GM18867 (cell line): ENCODE data around the gene PAX6.

Experiments used
- ATAC-seq: cut with Tn5 transposase; IDR thresholded peaks from one replicate; pipeline ENCODE4 v1.9.1; 2021; ENCODE audit warnings: mild to moderate bottlenecking, moderate library complexity; ENCODE audit not compliant: unreplicated experiment

Gene PAX6

DNA sequence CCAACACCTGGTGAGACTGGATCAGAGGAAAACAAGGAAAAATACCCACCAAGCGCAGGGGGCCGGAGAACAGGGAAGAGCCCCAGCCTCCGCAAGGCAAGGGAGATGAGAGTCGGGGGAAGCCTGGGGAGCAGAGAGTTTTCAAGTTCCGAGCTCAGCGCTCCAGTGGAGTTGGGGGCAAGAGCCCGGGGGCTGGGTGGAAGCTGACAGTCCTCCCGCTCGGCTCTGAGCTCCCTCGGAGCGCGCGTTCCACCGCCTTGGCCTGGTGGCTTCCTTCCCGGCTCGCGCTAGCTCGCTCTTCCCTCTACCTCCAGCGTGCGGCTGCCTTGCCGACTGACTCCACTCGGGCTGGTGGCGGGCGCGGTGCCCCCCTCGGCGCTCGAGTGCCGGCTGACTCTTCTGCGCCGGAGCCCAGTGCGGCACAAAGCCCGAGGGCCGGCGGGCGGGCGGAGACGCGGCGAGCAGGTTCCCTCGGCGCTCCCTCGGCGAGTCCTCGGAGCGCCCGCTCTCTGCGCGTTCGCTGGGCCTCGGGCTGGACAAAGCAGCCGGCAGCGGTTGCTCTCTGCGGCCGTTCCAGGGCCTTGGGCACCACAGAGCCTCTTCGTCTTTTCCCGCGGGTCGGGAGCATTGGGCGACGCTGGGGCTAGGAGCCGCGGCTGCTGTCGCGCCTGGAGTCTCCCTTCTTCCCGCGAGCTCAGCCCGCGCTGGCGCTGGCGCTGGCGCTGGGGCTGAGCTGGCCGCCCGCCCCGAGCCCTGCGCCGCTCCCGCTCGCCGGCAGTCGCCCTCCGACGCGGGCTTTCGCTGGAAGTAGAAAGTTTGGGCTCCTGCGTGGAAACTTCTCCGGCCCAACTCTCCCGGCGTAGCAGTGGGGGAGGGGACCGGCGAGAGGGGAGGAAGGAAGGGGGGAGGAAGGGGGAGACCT lies 1.0 kb downstream of the PAX6 start:
- ATAC-seq: no peak

DNA sequence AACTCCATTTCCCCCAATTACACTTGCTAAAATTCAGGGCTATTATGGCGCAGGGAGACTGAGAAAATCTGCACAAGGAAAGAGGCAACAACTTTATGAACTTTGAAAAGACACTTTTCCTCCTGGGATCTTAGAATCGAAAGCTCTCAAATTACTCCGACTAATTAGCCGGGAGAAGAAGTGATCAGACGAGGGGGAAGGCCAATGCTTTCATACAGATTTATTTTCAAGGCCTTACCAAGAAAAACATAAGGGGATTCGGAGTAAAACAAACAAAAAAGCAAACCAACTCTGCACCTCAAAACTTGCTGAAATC lies 1.6 kb downstream of the PAX6 start:
- ATAC-seq: no peak

DNA sequence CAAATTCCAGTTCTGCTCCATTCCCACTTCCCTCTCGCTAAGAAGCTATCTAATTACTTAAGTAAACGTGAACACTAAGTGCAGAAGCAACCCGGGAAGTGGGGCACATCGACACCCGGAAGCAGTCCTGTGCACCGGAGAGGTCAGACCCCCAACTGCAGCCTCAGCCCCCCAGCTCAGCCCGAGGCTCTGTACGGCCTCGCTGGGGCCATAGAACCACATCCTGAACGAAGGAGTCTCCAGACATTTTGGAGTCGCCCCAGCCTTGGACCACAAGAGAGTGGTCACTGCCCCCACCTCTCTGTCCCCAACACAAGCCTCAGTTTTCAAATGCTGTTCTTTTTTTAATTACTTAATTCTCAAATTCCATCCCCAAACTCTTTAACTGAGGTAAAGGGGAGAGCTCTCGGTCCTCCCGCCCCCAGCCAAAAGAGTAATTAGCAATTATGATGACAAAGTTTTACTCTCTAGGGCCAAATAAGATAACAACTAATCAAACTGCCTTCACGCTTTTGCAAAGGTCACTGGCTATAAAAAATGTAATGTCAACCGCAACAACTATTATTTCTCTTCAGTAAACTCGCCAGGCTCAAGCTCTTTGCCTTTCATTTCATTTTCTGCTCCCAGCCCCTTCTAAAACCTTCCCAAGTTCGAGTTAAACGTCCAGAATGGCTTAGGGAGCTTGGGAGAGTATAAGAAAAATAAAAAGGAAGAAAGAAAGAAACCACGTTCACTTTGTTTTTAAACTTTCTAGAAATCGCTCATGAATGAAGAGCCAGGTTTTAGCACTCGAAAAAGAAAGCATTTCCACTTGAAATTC lies 2.2 kb downstream of the PAX6 start:
- ATAC-seq: no peak

DNA sequence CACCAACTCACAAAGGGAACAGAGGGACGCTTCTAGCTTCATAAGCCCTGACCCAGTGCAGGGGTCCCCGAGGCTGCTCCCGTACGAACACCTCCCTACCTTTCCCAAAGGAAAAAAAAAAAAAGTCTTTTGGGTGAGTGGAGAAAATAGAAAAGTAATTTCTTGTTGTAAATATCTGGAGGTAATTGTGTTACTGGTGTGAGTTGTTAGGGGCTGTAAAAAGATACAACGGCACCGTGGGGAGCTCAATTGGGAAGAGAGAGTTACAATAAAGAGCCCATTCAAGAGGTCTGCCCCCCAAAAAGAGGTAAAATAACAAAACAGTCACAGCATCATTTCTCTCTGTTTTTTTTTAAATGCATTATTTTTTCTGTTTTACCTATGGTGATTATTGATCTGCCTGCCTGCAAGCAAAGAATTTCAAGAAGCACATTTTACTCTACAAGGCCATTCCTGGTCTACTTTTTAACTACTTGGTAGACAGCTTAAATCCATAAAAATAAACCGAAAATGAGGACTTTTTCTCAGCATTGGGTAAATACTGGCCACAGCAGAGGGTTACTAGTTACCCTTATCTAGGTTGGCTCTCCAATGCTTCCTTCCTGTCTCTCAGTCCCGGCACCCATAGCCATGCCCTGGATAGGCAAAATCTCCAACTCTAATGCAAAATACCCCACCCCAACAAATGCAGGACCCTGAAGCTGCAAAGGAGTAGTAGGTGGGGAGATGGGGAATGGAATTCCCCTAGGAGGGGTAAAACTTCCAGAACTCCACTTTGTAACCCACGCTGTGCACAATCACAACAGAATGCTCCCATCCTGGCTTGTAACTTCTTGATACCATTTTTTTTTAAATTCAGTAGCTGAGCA lies 3.1 kb downstream of the PAX6 start:
- ATAC-seq: no peak

DNA sequence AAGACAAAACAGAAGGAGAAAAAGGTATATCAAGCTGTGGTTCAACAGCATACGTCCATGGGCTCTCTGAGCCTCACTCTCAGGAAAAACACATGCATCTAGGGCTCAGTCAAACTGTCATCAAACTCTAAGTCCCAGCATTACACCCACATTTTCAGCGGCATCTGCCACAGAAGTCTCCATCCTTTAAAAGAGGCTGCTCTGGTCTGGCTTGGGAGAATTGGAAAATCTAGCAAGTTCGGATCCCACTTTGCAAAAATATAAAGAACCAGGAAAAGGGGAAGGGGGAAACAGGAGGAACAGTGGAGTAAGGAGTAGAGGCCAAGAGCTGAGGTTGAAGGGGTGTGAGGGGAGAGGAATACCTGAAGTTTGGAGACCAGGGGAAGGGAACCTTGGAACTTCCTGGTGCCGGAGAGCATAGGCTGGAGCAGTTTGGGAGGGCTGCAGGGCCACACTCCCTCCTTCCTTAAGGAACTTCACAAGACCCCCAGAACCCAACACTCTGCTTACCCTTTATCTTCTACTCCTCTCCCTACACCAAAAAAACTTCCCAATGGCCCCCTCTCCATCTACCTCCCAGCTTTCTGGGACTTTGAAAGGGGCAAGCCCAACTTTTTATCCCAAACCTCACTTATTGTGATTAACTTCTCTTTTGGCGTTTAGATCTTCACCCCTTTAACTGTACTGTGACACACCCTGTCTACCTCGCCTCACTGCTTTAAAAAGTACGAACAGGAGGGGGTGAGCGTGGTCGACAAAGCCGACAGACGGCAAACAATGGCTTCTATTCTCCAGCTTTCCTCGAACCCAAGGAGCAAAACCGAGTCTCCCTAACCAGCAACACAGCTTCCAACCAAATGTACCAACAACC lies 4.0 kb downstream of the PAX6 start:
- no peak for ATAC-seq

DNA sequence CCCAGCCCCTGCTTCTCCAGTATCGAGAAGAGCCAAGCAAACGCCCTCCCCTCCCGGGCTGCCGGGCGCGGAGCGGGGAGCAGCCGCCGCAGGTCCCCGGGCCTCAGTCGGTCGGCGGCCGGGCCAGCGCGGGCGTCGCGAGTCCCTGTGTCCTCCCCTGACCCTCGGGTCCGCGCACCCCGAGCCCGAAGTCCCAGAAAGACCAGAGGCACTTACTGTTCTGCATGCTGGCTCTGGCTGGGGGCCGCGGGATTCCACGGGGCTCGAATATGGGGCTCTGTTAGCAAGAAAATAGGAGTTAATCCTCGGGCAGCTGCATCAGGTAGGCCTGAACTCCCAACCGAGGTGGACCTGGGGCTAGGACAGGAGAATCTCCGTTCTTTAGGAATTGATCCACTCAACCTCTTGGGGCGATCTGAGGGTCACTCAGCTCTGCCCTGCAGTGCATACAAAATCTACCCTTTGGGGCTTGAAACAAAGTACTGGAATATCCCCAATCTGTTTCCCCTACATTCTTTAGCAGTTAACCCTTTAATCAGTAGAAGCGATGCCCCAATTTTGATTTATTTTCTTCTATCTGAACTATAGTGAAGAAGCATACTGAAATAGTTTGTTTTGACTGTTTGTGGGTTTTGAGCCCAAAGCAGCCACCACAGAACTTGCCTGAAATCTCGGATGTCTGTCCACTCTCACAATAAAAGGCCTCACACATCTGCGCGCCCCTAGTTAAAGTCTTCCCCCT lies 4.8 kb downstream of the PAX6 start:
- no peak for ATAC-seq

DNA sequence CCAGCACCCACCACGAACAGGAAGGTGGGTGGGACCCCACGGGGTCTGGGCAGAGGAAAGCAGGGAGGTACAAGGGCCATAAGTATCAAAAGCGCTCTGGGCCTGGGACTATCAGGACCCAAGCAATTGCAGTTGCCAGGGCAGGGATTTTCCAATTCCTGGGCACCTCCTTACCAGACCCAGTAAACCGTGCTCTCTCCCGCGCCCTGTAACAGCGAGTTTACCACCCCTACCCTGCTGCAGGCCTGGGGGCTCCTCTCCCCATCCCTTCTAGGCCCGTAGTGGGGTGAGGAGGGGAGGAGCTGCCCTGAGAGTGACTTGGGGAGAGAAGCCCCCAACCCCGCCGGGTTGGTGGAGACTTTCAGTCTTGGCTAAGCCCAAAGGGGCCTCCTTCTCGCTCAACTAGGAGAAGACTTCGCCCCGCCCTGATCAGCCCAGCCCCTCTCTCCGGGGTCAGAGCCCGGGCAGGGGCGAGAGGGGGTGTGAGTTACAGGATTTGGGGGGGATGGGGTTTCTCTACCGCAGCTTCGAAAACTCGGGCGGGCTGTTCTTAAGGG lies 5.4 kb downstream of the PAX6 start:
- ATAC-seq: no peak

DNA sequence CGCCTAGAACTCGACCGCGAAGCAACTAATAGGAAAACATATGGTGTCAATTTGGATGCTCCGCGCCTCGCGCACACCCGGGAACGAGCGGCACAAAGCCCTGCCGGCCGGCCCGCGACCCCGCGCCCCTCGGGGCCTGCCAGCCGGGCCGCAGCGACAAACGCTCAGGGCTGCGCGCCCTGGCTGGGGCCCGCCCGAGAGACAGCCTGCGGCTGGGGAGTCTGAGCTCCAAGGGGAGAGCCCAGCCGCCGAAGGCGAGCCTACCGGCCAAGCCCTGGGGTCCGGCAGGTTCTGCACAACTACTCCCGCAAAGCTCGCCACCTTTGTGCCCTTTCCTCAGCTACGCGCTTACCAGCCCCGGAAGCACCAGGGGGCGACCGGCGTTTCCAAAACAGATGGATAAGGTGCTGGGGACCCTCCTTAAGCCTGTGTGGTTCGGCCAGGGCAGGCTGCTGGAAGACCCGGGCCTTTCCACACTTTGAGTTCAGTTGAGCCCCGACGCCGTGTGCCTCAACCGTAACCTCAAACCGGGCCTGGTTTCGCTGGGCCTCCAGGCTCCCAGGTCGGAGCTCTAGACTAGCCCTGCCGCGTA lies 6.0 kb downstream of the PAX6 start:
- no peak for ATAC-seq

DNA sequence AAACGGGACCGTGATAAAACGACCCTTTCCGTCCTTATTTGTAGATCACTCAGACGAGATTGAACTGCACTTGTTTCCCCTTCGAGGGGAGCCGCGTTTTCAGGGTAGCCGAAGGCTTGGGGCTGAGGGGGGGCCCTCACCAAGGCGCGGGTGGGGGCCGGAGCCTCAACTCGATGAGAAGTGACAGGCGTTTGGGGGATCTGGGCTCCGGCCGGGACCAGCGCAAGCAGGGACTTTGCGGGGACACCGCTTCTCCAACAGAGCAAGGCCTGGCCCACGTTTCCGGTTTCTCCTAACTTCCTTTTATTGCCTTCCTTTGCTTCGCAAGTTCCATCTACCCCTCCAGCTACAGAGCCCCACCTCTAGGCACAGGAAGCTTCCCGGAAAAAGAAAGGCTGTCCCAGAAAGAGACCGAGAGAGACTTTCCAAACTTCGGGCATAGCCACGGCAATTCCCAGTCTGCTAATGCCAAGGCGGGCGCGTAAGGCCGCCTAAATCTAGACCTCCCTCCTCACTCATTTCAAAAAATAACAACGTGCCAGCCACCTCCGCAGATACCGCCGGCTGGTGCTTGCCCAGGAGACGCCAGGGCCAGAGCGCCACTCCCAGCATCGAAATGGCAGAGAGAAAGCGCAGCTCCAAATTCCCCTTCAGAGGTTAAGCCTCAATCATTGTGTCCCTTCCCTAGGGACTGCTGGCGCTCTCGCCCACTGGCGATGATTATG lies 6.6 kb downstream of the PAX6 start:
- ATAC-seq: no peak

DNA sequence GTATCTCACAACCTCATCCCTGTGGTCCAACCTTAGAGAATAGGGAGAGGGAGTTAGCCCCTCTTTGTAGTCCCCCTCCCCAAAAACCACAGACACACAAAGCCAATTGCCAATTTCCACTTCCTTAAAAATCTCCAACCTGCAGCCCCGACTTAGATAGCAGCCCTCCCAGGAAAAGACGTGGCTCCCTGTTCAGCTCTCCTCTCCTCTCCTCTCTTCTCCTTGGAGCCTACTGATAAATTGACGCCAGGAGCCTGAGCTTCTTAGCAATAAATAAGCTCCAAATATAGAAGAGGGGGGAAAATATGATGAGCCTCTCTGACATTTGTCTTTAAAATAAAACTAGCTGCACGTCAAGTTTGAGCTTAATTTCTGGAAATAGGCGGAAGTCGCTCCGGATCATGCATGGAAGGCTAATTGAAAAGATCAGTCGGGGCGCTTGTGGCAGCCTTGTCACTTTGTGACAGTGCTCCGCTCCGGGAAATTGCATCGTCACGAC lies 7.3 kb downstream of the PAX6 start:
- ATAC-seq: no peak

DNA sequence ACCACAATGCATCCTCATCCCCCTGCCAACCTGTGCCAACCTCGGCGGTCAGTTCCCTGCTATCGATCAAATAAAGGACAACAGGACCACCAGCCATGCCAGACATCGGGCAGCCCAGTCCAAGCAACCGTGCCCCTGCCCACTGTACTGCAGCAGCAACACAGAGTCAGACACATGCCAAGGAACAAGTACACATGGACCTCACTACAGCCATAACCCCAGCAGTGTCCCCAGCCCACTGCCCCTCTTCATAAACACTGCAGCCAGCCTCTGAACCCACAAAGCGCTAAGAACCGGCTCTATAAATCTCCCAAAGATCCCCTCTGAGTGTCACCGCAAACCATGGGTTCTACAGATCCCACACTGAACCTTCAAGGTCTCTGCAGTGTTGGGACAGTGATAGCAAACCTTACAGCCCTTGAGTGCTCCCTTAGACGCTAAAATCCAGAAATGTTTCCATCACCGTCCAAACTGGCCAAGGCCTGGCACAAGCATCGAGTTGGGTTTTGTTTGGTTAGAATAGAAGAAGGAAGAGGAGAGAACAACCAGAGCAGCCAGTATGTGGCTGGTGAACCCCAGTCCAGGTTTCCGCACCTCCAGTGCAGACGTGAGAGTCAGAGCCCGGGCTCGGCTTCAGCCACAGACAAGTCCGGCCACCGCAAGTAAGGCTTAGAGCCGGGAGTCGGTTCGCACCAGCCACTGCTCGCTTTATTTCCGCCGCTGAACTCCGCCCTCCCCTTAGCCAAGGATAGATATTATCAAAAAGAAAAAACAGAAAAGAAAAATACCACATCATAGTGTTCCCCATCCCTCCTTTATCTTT lies 7.9 kb downstream of the PAX6 start:
- no peak for ATAC-seq

DNA sequence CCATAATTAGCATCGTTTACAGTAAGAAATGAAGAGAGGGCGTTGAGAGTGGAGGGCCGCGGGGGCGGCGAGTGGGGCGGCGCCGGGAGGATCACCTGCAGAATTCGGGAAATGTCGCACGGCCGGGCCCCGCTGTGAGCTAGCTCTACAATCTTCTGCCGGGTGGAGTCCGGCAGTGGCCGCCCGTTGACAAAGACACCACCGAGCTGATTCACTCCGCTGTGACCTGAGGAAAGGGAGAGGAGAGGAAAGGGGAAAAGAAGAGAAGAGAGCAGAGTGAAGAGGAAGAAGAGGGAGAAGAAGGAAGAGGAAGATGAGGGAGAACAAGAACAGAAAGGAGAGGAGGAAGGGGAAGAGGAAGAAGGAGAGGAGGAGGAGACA lies 8.5 kb downstream of the PAX6 start:
- no peak for ATAC-seq

DNA sequence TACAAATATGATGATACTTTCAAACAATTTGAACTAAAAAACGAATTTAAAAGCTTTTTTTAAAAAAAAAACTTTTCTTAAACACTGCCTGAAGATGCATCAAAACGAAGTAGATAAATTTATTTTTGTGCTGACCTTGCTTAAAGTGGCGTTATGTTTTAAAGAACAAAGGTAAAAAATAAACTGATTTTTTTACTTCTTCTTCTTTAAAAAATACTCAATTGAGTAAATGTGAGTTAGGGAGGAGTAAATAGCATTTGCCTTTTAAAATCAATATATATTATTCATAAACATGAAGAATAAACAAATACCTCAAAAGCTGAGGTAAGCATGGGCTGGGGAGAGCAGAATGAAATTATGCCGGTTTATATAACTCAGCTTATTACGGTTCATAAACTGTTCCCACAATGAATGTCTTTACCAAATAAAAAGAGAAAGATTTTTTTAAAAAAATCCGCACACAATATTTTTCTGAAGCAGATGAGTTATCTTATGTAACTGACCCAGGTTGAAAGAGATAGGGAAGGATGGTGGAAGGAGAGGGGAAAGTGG lies 9.0 kb downstream of the PAX6 start:
- no peak for ATAC-seq

DNA sequence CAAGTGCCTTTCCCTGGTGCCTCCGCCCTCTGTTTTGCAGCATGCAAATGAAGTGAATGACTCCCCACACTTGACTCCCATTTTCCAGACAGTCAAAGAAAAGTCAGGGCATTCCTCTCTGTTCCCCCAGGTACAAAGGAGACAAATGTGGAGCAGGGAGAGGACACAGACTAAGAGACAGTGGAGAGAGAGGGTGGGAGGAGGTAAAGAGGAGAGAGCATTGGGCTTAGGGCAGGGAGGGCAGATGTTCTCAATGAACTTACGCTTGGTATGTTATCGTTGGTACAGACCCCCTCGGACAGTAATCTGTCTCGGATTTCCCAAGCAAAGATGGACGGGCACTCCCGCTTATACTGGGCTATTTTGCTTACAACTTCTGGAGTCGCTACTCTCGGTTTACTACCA lies 9.8 kb downstream of the PAX6 start:
- ATAC-seq: no peak

DNA sequence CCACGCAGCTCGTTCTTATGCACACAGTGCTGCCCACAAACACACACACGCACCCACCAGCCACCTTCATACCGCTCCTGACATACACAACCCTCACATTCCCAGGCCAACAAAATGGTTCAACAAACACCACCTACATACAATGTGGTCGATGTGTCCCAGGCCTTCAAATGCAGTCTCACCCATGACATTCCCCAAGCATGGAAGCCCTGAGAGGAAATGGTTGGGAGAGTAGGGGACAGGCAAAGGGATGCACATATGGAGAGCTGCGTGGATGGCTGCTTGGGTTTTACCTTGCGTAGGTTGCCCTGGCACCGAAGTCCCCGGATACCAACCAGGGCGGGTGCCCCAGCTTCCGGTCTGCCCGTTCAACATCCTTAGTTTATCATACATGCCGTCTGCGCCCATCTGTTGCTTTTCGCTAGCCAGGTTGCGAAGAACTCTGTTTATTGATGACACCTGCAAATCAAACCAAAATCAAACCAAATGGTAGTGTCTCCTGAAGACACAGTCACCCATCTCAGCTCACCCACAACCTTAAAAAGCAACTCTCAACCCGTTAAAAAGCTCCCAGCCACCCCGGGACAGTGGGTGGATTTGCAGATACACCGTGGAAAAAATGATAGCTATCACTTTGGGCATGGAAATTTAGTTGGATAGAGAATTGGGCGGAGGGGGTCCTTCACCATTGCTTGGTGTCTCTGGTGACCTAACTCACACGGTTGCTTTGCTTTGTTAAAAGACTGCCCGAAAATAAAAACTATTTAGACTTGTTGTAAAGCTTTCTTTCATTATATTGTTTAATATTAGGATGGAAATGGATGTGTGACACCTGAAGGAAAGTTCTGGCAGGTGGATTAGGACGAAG lies 10.5 kb downstream of the PAX6 start:
- no peak for ATAC-seq
